Stomach (tissue), 9 donors: ENCODE results near the gene NCKAP5. TPM values are rescaled to one million over a fixed set of nuclear protein-coding genes. Genes with fewer than 3 reads are reported as not detected.

Experiments
- DNase-seq, 2 donors: peaks; one replicate each; pipeline versions ENCODE4 v3.0.0 to v3.0.0-alpha.2; 2013 to 2019
- H3K27ac ChIP-seq, 5 donors: fragments of 200-600 bp in 4 of 5; sonication (generic) in 4 of 5; one replicate each; pipeline ENCODE4 v1.5.1; 2013 to 2019; ENCODE audit warnings: mild to moderate bottlenecking in 1 of 5, moderate library complexity in 1 of 5
- H3K27me3 ChIP-seq, 3 donors: fragments of 200-600 bp; sonication (generic); one replicate each; pipeline ENCODE4 v1.5.1; 2017 to 2019; ENCODE audit warnings: mixed run types in 1 of 3
- H3K36me3 ChIP-seq, 4 donors: fragments of 200-600 bp; sonication (generic); 1 replicate in 3 of 4; 2 replicates in 1 of 4; pipeline ENCODE4 v1.5.1; 2016 to 2019
- H3K4me1 ChIP-seq, 4 donors: fragments of 200-600 bp; sonication (generic); one replicate each; pipeline ENCODE4 v1.5.1; 2016 to 2019
- H3K4me3 ChIP-seq, 4 donors: fragments of 200-600 bp; sonication (generic) in 3 of 4; one replicate each; pipeline ENCODE4 v1.5.1; 2016 to 2019; ENCODE audit warnings: mild to moderate bottlenecking in 1 of 4
- H3K9me3 ChIP-seq, 4 donors: fragments of 200-600 bp; sonication (generic); one replicate each; pipeline ENCODE4 v1.5.1; 2016 to 2019
- CTCF ChIP-seq, 7 experiments: fragments of 450-650 bp in 4 of 7; fragments of 200-600 bp in 3 of 7; sonication (generic) in 3 of 7; IDR thresholded peaks; one replicate each; pipeline ENCODE4 v1.5.1; 2016 to 2019; ENCODE audit warnings: antibody characterized with exemption in 7 of 7, control low read depth in 2 of 7, mild to moderate bottlenecking in 1 of 7
- EP300 ChIP-seq: sonication (generic); formaldehyde crosslinking; IDR thresholded peaks from one replicate; pipeline ENCODE4 v1.6.1; 2017; ENCODE audit warnings: antibody characterized with exemption
- POLR2A ChIP-seq, 4 donors: fragments of 450-650 bp; IDR thresholded peaks; one replicate each; pipeline ENCODE4 v1.6.1; 2016; ENCODE audit warnings: antibody characterized with exemption in 4 of 4, control low read depth in 2 of 4, mild to moderate bottlenecking in 1 of 4, moderate library complexity in 1 of 4
- POLR2AphosphoS5 ChIP-seq, 3 donors: sonication (generic); formaldehyde crosslinking; IDR thresholded peaks; one replicate each; pipeline ENCODE4 v1.6.1; 2016; ENCODE audit warnings: antibody characterized with exemption in 3 of 3
- WGBS, 5 donors: extraction: QIAGEN DNeasy Blood & Tissue Kit in 3 of 5; methylation state at CpG; one replicate each; pipeline versions ENCODE4 v1.1.5 to v1.1.7; 2013 to 2018; 5-methylcytosine and 5-hydroxymethylcytosine counted together
- intact Hi-C: fragments of 100-400 bp; cut with DNase I; formaldehyde crosslinking; loops from one replicate; pipeline ENCODE4 v1.15.1; 2023; ENCODE audit warnings: low total_unique reads
- polyA plus RNA-seq, 3 donors: library from polyadenylated mRNA; stranded (reverse); fragments of 200-250 nt; gene quantifications; one replicate each; pipeline ENCODE4 v1.2.3, GENCODE V29; 2013
- total RNA-seq, 5 donors: library from RNA; depleted of rRNA; stranded (reverse); fragments of >200 nt; gene quantifications; one replicate each; pipeline versions ENCODE4 v1.1.0 to v1.2.3, GENCODE V29; 2014 to 2016
- donor health status: healthy with polysubstance abuse.
- donor health status: Bipolar disorder and iron deficiency.
- donor health status: healthy.

Gene NCKAP5
- total and polyA plus RNA-seq, 8 donors = 0.58 to 8.0 (median 1.6) TPM; not detected in 1

GRCh38 chr2:132793532-132793931, 774.7 kb downstream of the NCKAP5 start:
- Histone ChIP-seq H3K4me1 (no peaks in the 10 kb centered on the region), H3K27me3 (no peaks in the 10 kb centered on the region), H3K27ac (no peak overlapping the region), H3K9me3 (no peaks in the 10 kb centered on the region), H3K4me3 (no peak overlapping the region), H3K36me3 (no peaks in the 10 kb centered on the region)
- TF ChIP-seq POLR2A (IDR thresholded peaks at IDR 0.05) (no peak), POLR2AphosphoS5 (IDR thresholded peaks at IDR 0.05) (no peak), CTCF (IDR thresholded peaks at IDR 0.05) (no peak), EP300 (no peak)
- WGBS, 5 donors = 81 to 88% (median 86%) methylated on average over 8 of the region's 8 CpGs
- no peak for DNase-seq
- intact Hi-C loops = no loop called here

- TF ChIP-seq POLR2A (IDR thresholded peaks at IDR 0.05) (no peak), POLR2AphosphoS5 (IDR thresholded peaks at IDR 0.05) (no peak), EP300 (no peak), CTCF (IDR thresholded peaks at IDR 0.05) (no peak)
- Histone ChIP-seq H3K4me1 (no peaks in the 10 kb centered on the region), H3K27me3 (no peaks in the 10 kb centered on the region), H3K36me3 (no peaks in the 10 kb centered on the region), H3K27ac (no peak overlapping the region), H3K9me3 (no peaks in the 10 kb centered on the region), H3K4me3 (no peak overlapping the region)
- intact Hi-C loops = no loop called here
- 25 to 61% (median 43%) methylated on average over 4 of the region's 4 CpGs for WGBS, 5 donors
- DNase-seq = peak in 1 of 2 donors; percentile 16
These were observed 778.0 kb downstream of the NCKAP5 start for GRCh38 chr2:132790207-132790785.

GRCh38 chr2:132789066-132789465, 779.2 kb downstream of the NCKAP5 start:
- 83 to 94% (median 91%) methylated on average over 2 of the region's 2 CpGs for WGBS, 5 donors
- intact Hi-C loops = no loop called here
- Histone ChIP-seq H3K4me1 (no peaks in the 10 kb centered on the region), H3K27me3 (no peaks in the 10 kb centered on the region), H3K27ac (no peak overlapping the region), H3K9me3 (no peaks in the 10 kb centered on the region), H3K4me3 (no peak overlapping the region), H3K36me3 (no peaks in the 10 kb centered on the region)
- TF ChIP-seq EP300 (no peak), CTCF (IDR thresholded peaks at IDR 0.05) (no peak), POLR2AphosphoS5 (IDR thresholded peaks at IDR 0.05) (no peak)
- DNase-seq = no peak

- WGBS, 5 donors = 57 to 69% (median 62%) methylated on average over 4 of the region's 4 CpGs
- intact Hi-C loops = no loop called here
These were observed 779.9 kb downstream of the NCKAP5 start for GRCh38 chr2:132788310-132788838.

More at GRCh38 chr2:132788310-132788838, 779.9 kb downstream of the NCKAP5 start:
- H3K27ac ChIP-seq = no peak overlapping the region
- H3K4me1 ChIP-seq = no peaks in the 10 kb centered on the region
- no peaks in the 10 kb centered on the region for H3K36me3 ChIP-seq
- no peaks in the 10 kb centered on the region for H3K9me3 ChIP-seq
- no peak for TF ChIP-seq POLR2AphosphoS5 (IDR thresholded peaks at IDR 0.05)
- no peak for TF ChIP-seq EP300
- no peak for TF ChIP-seq POLR2A (IDR thresholded peaks at IDR 0.05)
- no peak for TF ChIP-seq CTCF (IDR thresholded peaks at IDR 0.05)
- H3K27me3 ChIP-seq = no peaks in the 10 kb centered on the region
- no peak for DNase-seq
- H3K4me3 ChIP-seq = no peak overlapping the region
